NB4 (cell line): ENCODE results near the gene HPN.

Experiments
- CTCF ChIP-seq: IDR thresholded peaks from one replicate; pipeline ENCODE4 v1.5.1; 2012; ENCODE audit warnings: low read depth, low read length
- MAX ChIP-seq: IDR thresholded peaks from 2 replicates; pipeline ENCODE4 v1.6.1; 2011; ENCODE audit warnings: low read depth, low read length
- MYC ChIP-seq: IDR thresholded peaks from 2 replicates; pipeline ENCODE4 v1.6.1; 2011; ENCODE audit warnings: low read depth, low read length
- POLR2A ChIP-seq: IDR thresholded peaks from 2 replicates; pipeline ENCODE4 v1.6.1; 2011; ENCODE audit warnings: mild to moderate bottlenecking; ENCODE audit not compliant: insufficient read length; ENCODE audit errors: extremely low read depth

GRCh38 chr19:35085947-35086346, 44.4 kb downstream of the HPN start:
- no peak for TF ChIP-seq CTCF
- no peak for TF ChIP-seq MAX
- no peak for TF ChIP-seq POLR2A
- no peak for TF ChIP-seq MYC
